Natural killer cell treated with Interleukin-12 subunit alpha and Interleukin-12 subunit beta and Interleukin-15 and Interleukin-18, amount 100 ng/mL, for 72 hours (primary cell): ENCODE data around the gene MBP. TPM values are rescaled to one million over a fixed set of nuclear protein-coding genes. Genes with fewer than 3 reads are reported as not detected.

Experiments used
- ATAC-seq, 2 donors: fragments of 150-1000 bp; cut with Tn5 transposase in 1 of 2; sonication (Bioruptor Pico), chemical (Tn5 transposase) in 1 of 2; 2 replicates each; pipeline ENCODE4 v1.10.0; 2021
- DNase-seq: peaks from one replicate; pipeline ENCODE4 v3.0.0; 2022; ENCODE audit warnings: low spot score
- H3K27ac Mint-ChIP-seq, 2 donors: 1 replicate in 1 of 2; 2 replicates in 1 of 2; pipeline ENCODE4 v1.8.0; 2022; ENCODE audit warnings: mixed read lengths in 2 of 2, mild to moderate bottlenecking in 1 of 2, moderate library complexity in 1 of 2
- H3K27me3 Mint-ChIP-seq, 2 donors: 1 replicate in 1 of 2; 2 replicates in 1 of 2; pipeline ENCODE4 v1.8.0; 2022; ENCODE audit warnings: mixed read lengths in 2 of 2
- H3K36me3 Mint-ChIP-seq: one replicate; pipeline ENCODE4 v1.8.0; 2022; ENCODE audit warnings: mixed read lengths
- H3K4me1 Mint-ChIP-seq, 2 donors: 1 replicate in 1 of 2; 2 replicates in 1 of 2; pipeline ENCODE4 v1.8.0; 2022; ENCODE audit warnings: low read depth in 2 of 2, mixed read lengths in 2 of 2, mild to moderate bottlenecking in 1 of 2
- H3K4me3 Mint-ChIP-seq: one replicate; pipeline ENCODE4 v1.8.0; 2022; ENCODE audit warnings: mixed read lengths
- H3K9me3 Mint-ChIP-seq: 2 replicates; pipeline ENCODE4 v1.8.0; 2022; ENCODE audit warnings: mixed read lengths
- total RNA-seq, 2 donors: library from RNA; stranded (reverse); gene quantifications; one replicate each; pipeline ENCODE4 v1.2.3, GENCODE V29; 2022

MBP gene
- total RNA-seq, 2 donors from 2014 or later, result 62.5 to 77.6 TPM

- Mint-ChIP-seq H3K9me3 (no peaks in the 10 kb centered on the region), H3K4me3 (peak overlapping the region; percentile 51), H3K36me3 (peaks cover 10% of the 10 kb centered on the region), H3K27ac (peak overlapping the region; percentile 90 to 97), H3K4me1 (peaks cover 78 to 90% of the 10 kb centered on the region in 2 donors), H3K27me3 (no peaks in the 10 kb centered on the region)
- ATAC-seq (peak; percentile 62 to 68), DNase-seq (no peak)
Measured at GRCh38 chr18:77079954-77080682, 52.5 kb downstream of the MBP start.

GRCh38 chr18:77079088-77079487 lies 53.5 kb downstream of the MBP start:
- DNase-seq, result no peak
- no peak overlapping the region for H3K4me3 Mint-ChIP-seq
- peaks cover 10% of the 10 kb centered on the region for H3K36me3 Mint-ChIP-seq
- peaks cover 76 to 90% of the 10 kb centered on the region in 2 donors for H3K4me1 Mint-ChIP-seq
- H3K9me3 Mint-ChIP-seq, result no peaks in the 10 kb centered on the region
- H3K27me3 Mint-ChIP-seq, result no peaks in the 10 kb centered on the region
- ATAC-seq, result no peak
- peak overlapping the region; percentile 90 to 97 for H3K27ac Mint-ChIP-seq

- no peak for DNase-seq
- Mint-ChIP-seq H3K4me1 (peaks cover 76 to 90% of the 10 kb centered on the region in 2 donors), H3K9me3 (no peaks in the 10 kb centered on the region), H3K27ac (peak overlapping the region; percentile 90 to 97), H3K36me3 (peaks cover 9% of the 10 kb centered on the region), H3K4me3 (no peak overlapping the region), H3K27me3 (no peaks in the 10 kb centered on the region)
- ATAC-seq, result no peak
Measured at GRCh38 chr18:77078690-77079070, 53.9 kb downstream of the MBP start.

- Mint-ChIP-seq H3K36me3 (peaks cover 9% of the 10 kb centered on the region), H3K4me3 (peak overlapping the region; percentile 7), H3K27ac (peak overlapping the region; percentile 90 to 97), H3K27me3 (no peaks in the 10 kb centered on the region), H3K4me1 (peaks cover 76 to 90% of the 10 kb centered on the region in 2 donors), H3K9me3 (no peaks in the 10 kb centered on the region)
- DNase-seq (no peak), ATAC-seq (no peak)
Measured at GRCh38 chr18:77077941-77078689, 54.5 kb downstream of the MBP start.

- ATAC-seq, result no peak
- DNase-seq, result no peak
- peaks cover 9% of the 10 kb centered on the region for H3K36me3 Mint-ChIP-seq
- H3K4me1 Mint-ChIP-seq, result peaks cover 76 to 88% of the 10 kb centered on the region in 2 donors
- no peak overlapping the region for H3K4me3 Mint-ChIP-seq
- H3K9me3 Mint-ChIP-seq, result no peaks in the 10 kb centered on the region
- no peaks in the 10 kb centered on the region for H3K27me3 Mint-ChIP-seq
- H3K27ac Mint-ChIP-seq, result peak overlapping the region; percentile 90 to 97
Measured at GRCh38 chr18:77077401-77077800, 55.2 kb downstream of the MBP start.

- Mint-ChIP-seq H3K4me3 (no peak overlapping the region), H3K27ac (peak overlapping the region; percentile 95 to 97), H3K9me3 (no peaks in the 10 kb centered on the region), H3K36me3 (peaks cover 9% of the 10 kb centered on the region), H3K4me1 (peaks cover 80 to 88% of the 10 kb centered on the region in 2 donors), H3K27me3 (no peaks in the 10 kb centered on the region)
- ATAC-seq (no peak), DNase-seq (no peak)
Measured at GRCh38 chr18:77076111-77076510, 56.5 kb downstream of the MBP start.

- no peak for ATAC-seq
- Mint-ChIP-seq H3K4me1 (peaks cover 80 to 89% of the 10 kb centered on the region in 2 donors), H3K27ac (peak overlapping the region; percentile 95 to 97), H3K27me3 (no peaks in the 10 kb centered on the region), H3K36me3 (peaks cover 9% of the 10 kb centered on the region), H3K4me3 (peak overlapping the region; percentile 71), H3K9me3 (no peaks in the 10 kb centered on the region)
- DNase-seq, result no peak
Measured at GRCh38 chr18:77074431-77074830, 58.2 kb downstream of the MBP start.

- peaks cover 9% of the 10 kb centered on the region for H3K36me3 Mint-ChIP-seq
- H3K27me3 Mint-ChIP-seq, result no peaks in the 10 kb centered on the region
- peak overlapping the region; percentile 95 to 97 for H3K27ac Mint-ChIP-seq
- ATAC-seq (peak; percentile 92 to 93), DNase-seq (peak; percentile 83)
- H3K4me3 Mint-ChIP-seq, result peak overlapping the region; percentile 71
- H3K9me3 Mint-ChIP-seq, result no peaks in the 10 kb centered on the region
- peaks cover 80 to 89% of the 10 kb centered on the region in 2 donors for H3K4me1 Mint-ChIP-seq
Measured at GRCh38 chr18:77073336-77074093, 59.1 kb downstream of the MBP start.

GRCh38 chr18:77072566-77072965 lies 60.0 kb downstream of the MBP start:
- no peaks in the 10 kb centered on the region for H3K27me3 Mint-ChIP-seq
- H3K4me3 Mint-ChIP-seq, result peak overlapping the region; percentile 79
- ATAC-seq, result no peak
- peak overlapping the region; percentile 95 to 97 for H3K27ac Mint-ChIP-seq
- no peaks in the 10 kb centered on the region for H3K9me3 Mint-ChIP-seq
- DNase-seq, result no peak
- H3K4me1 Mint-ChIP-seq, result peaks cover 81 to 89% of the 10 kb centered on the region in 2 donors
- H3K36me3 Mint-ChIP-seq, result peaks cover 9% of the 10 kb centered on the region

GRCh38 chr18:77071711-77072292 lies 60.8 kb downstream of the MBP start:
- peak in 1 of 2 donors; percentile 38 for ATAC-seq
- peaks cover 9% of the 10 kb centered on the region for H3K36me3 Mint-ChIP-seq
- H3K27me3 Mint-ChIP-seq, result no peaks in the 10 kb centered on the region
- peak overlapping the region; percentile 95 to 97 for H3K27ac Mint-ChIP-seq
- no peaks in the 10 kb centered on the region for H3K9me3 Mint-ChIP-seq
- peak overlapping the region; percentile 79 for H3K4me3 Mint-ChIP-seq
- peaks cover 85 to 92% of the 10 kb centered on the region in 2 donors for H3K4me1 Mint-ChIP-seq
- no peak for DNase-seq

GRCh38 chr18:77071061-77071460 lies 61.5 kb downstream of the MBP start:
- H3K9me3 Mint-ChIP-seq, result no peaks in the 10 kb centered on the region
- H3K27ac Mint-ChIP-seq, result peak overlapping the region; percentile 95 to 97
- H3K4me1 Mint-ChIP-seq, result peaks cover 86 to 92% of the 10 kb centered on the region in 2 donors
- no peak for ATAC-seq
- no peak for DNase-seq
- H3K36me3 Mint-ChIP-seq, result peaks cover 6% of the 10 kb centered on the region
- peak overlapping the region; percentile 79 for H3K4me3 Mint-ChIP-seq
- H3K27me3 Mint-ChIP-seq, result no peaks in the 10 kb centered on the region

GRCh38 chr18:77070627-77071026 lies 62.0 kb downstream of the MBP start:
- H3K4me1 Mint-ChIP-seq, result peaks cover 89 to 94% of the 10 kb centered on the region in 2 donors
- peak overlapping the region; percentile 95 to 97 for H3K27ac Mint-ChIP-seq
- no peak for ATAC-seq
- H3K4me3 Mint-ChIP-seq, result peak overlapping the region; percentile 79
- H3K36me3 Mint-ChIP-seq, result peaks cover 6% of the 10 kb centered on the region
- no peaks in the 10 kb centered on the region for H3K9me3 Mint-ChIP-seq
- no peaks in the 10 kb centered on the region for H3K27me3 Mint-ChIP-seq
- no peak for DNase-seq

GRCh38 chr18:77069931-77070330 lies 62.7 kb downstream of the MBP start:
- Mint-ChIP-seq H3K9me3 (no peaks in the 10 kb centered on the region), H3K27me3 (no peaks in the 10 kb centered on the region), H3K36me3 (peaks cover 6% of the 10 kb centered on the region), H3K27ac (peak overlapping the region; percentile 95 to 97), H3K4me3 (peak overlapping the region; percentile 79), H3K4me1 (peaks cover 89 to 94% of the 10 kb centered on the region in 2 donors)
- DNase-seq (no peak), ATAC-seq (no peak)
